ENCODE data around the gene DCTN5.

- TF ChIP-seq, protein P1, sequence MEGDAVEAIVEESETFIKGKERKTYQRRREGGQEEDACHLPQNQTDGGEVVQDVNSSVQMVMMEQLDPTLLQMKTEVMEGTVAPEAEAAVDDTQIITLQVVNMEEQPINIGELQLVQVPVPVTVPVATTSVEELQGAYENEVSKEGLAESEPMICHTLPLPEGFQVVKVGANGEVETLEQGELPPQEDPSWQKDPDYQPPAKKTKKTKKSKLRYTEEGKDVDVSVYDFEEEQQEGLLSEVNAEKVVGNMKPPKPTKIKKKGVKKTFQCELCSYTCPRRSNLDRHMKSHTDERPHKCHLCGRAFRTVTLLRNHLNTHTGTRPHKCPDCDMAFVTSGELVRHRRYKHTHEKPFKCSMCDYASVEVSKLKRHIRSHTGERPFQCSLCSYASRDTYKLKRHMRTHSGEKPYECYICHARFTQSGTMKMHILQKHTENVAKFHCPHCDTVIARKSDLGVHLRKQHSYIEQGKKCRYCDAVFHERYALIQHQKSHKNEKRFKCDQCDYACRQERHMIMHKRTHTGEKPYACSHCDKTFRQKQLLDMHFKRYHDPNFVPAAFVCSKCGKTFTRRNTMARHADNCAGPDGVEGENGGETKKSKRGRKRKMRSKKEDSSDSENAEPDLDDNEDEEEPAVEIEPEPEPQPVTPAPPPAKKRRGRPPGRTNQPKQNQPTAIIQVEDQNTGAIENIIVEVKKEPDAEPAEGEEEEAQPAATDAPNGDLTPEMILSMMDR (IDR thresholded peaks at IDR 0.05; ENCODE audit: insufficient read depth, low read length, poor library complexity, severe bottlenecking): no peak
- TF ChIP-seq EZH2phosphoT487 (conservative IDR thresholded peaks at IDR 0.05; ENCODE audit: low read length): no peak
Observed at GRCh38 chr16:23705517-23705902, 64.2 kb downstream of the DCTN5 start.
